Nephron (organoid): ENCODE data around the gene TPK1.

Experiments
- H3K27ac Mint-ChIP-seq, 3 experiments: 2 replicates each; pipeline ENCODE4 v1.8.0; 2020; ENCODE audit warnings: mixed read lengths in 3 of 3, mild to moderate bottlenecking in 2 of 3, moderate library complexity in 1 of 3
- H3K27me3 Mint-ChIP-seq: 2 replicates; pipeline ENCODE4 v1.8.0; 2021; ENCODE audit warnings: low read depth, mild to moderate bottlenecking, moderate library complexity, mixed read lengths
- H3K36me3 Mint-ChIP-seq: 2 replicates; pipeline ENCODE4 v1.8.0; 2020; ENCODE audit warnings: low read depth, mixed read lengths
- H3K4me1 Mint-ChIP-seq: 2 replicates; pipeline ENCODE4 v1.8.0; 2020; ENCODE audit warnings: mixed read lengths
- H3K4me3 Mint-ChIP-seq, 3 experiments: 2 replicates each; pipeline ENCODE4 v1.8.0; 2020; ENCODE audit warnings: mild to moderate bottlenecking in 3 of 3, mixed read lengths in 3 of 3, moderate library complexity in 2 of 3
- H3K9me3 Mint-ChIP-seq: 2 replicates; pipeline ENCODE4 v1.8.0; 2020; ENCODE audit warnings: mixed read lengths
- CTCF ChIP-seq, 3 experiments: fragments of 200-600 bp; sonication (generic); IDR thresholded peaks; one replicate each; pipeline ENCODE4 v1.5.0; 2021; ENCODE audit warnings: antibody characterized with exemption in 3 of 3; ENCODE audit not compliant: unreplicated experiment in 3 of 3

The TPK1 gene

GRCh38 chr7:144503215-144503614, 332.6 kb downstream of the TPK1 start:
- H3K4me3 Mint-ChIP-seq: no peak overlapping the region
- no peaks in the 10 kb centered on the region for H3K27me3 Mint-ChIP-seq
- H3K27ac Mint-ChIP-seq: no peak overlapping the region
- H3K4me1 Mint-ChIP-seq: no peaks in the 10 kb centered on the region
- no peaks in the 10 kb centered on the region for H3K36me3 Mint-ChIP-seq
- no peak for TF ChIP-seq CTCF (IDR thresholded peaks at IDR 0.05; ENCODE audit: unreplicated experiment in 3 of 3)
- H3K9me3 Mint-ChIP-seq: no peaks in the 10 kb centered on the region

GRCh38 chr7:144500225-144500624, 335.6 kb downstream of the TPK1 start:
- H3K4me1 Mint-ChIP-seq: no peaks in the 10 kb centered on the region
- H3K4me3 Mint-ChIP-seq: no peak overlapping the region
- H3K27me3 Mint-ChIP-seq: peaks cover 4% of the 10 kb centered on the region
- TF ChIP-seq CTCF (IDR thresholded peaks at IDR 0.05; ENCODE audit: unreplicated experiment in 3 of 3): no peak
- H3K27ac Mint-ChIP-seq: no peak overlapping the region
- H3K36me3 Mint-ChIP-seq: no peaks in the 10 kb centered on the region
- no peaks in the 10 kb centered on the region for H3K9me3 Mint-ChIP-seq

GRCh38 chr7:144497282-144497681, 338.6 kb downstream of the TPK1 start:
- Mint-ChIP-seq H3K4me3 (no peak overlapping the region), H3K9me3 (no peaks in the 10 kb centered on the region), H3K4me1 (no peaks in the 10 kb centered on the region), H3K27ac (no peak overlapping the region), H3K27me3 (peaks cover 4% of the 10 kb centered on the region), H3K36me3 (no peaks in the 10 kb centered on the region)
- TF ChIP-seq CTCF (IDR thresholded peaks at IDR 0.05; ENCODE audit: unreplicated experiment in 3 of 3): no peak

GRCh38 chr7:144494355-144494754, 341.5 kb downstream of the TPK1 start:
- no peaks in the 10 kb centered on the region for H3K4me1 Mint-ChIP-seq

GRCh38 chr7:144489504-144489903, 346.3 kb downstream of the TPK1 start:
- no peak for TF ChIP-seq CTCF (IDR thresholded peaks at IDR 0.05; ENCODE audit: unreplicated experiment in 3 of 3)

More at GRCh38 chr7:144494355-144494754, 341.5 kb downstream of the TPK1 start:
- Mint-ChIP-seq H3K27me3 (peaks cover 4% of the 10 kb centered on the region), H3K36me3 (no peaks in the 10 kb centered on the region), H3K9me3 (no peaks in the 10 kb centered on the region), H3K27ac (no peak overlapping the region), H3K4me3 (no peak overlapping the region)
- TF ChIP-seq CTCF (IDR thresholded peaks at IDR 0.05; ENCODE audit: unreplicated experiment in 3 of 3): no peak

GRCh38 chr7:144488977-144489376, 346.9 kb downstream of the TPK1 start:
- no peak overlapping the region for H3K27ac Mint-ChIP-seq
- H3K9me3 Mint-ChIP-seq: no peaks in the 10 kb centered on the region
- H3K4me3 Mint-ChIP-seq: no peak overlapping the region
- H3K4me1 Mint-ChIP-seq: no peaks in the 10 kb centered on the region
- peaks cover 4% of the 10 kb centered on the region for H3K27me3 Mint-ChIP-seq
- no peak for TF ChIP-seq CTCF (IDR thresholded peaks at IDR 0.05; ENCODE audit: unreplicated experiment in 3 of 3)
- H3K36me3 Mint-ChIP-seq: no peaks in the 10 kb centered on the region

More at GRCh38 chr7:144489504-144489903, 346.3 kb downstream of the TPK1 start:
- Mint-ChIP-seq H3K27ac (no peak overlapping the region), H3K4me1 (no peaks in the 10 kb centered on the region), H3K9me3 (no peaks in the 10 kb centered on the region), H3K27me3 (peaks cover 4% of the 10 kb centered on the region), H3K4me3 (no peak overlapping the region), H3K36me3 (no peaks in the 10 kb centered on the region)
